Esophagus muscularis mucosa (tissue), 4 donors: Measurements from ENCODE around the gene DENND2D. TPM values are rescaled to one million over a fixed set of nuclear protein-coding genes. Genes with fewer than 3 reads are reported as not detected.

Experiments
- DNase-seq: peaks from one replicate; pipeline ENCODE4 v3.0.0-alpha.2; 2017; ENCODE audit errors: extremely low spot score
- H3K27ac ChIP-seq, 4 donors: fragments of 200-600 bp; sonication (generic); replicated peaks in 1 of 4; 1 replicate in 3 of 4; 2 replicates in 1 of 4; pipeline ENCODE4 v1.5.1; 2016 to 2019; ENCODE audit warnings: mild to moderate bottlenecking in 1 of 4
- H3K27me3 ChIP-seq, 4 donors: fragments of 200-600 bp; sonication (generic); one replicate each; pipeline versions ENCODE4 v1.5.1 to v1.6.0; 2016 to 2019
- H3K36me3 ChIP-seq, 4 donors: fragments of 200-600 bp; sonication (generic); one replicate each; pipeline ENCODE4 v1.5.1; 2016 to 2019
- H3K4me1 ChIP-seq, 4 donors: fragments of 200-600 bp; sonication (generic); one replicate each; pipeline ENCODE4 v1.5.1; 2016 to 2019
- H3K4me3 ChIP-seq, 4 donors: fragments of 200-600 bp; sonication (generic); 1 replicate in 2 of 4; 2 replicates in 2 of 4; pipeline ENCODE4 v1.5.1; 2016 to 2019; ENCODE audit warnings: mild to moderate bottlenecking in 4 of 4, moderate library complexity in 1 of 4
- H3K9me3 ChIP-seq, 4 donors: fragments of 200-600 bp; sonication (generic); 1 replicate in 3 of 4; 2 replicates in 1 of 4; pipeline ENCODE4 v1.5.1; 2016 to 2019
- EP300 ChIP-seq: sonication (generic); formaldehyde crosslinking; IDR thresholded peaks from one replicate; pipeline ENCODE4 v1.6.1; 2017; ENCODE audit warnings: antibody characterized with exemption
- POLR2A ChIP-seq: fragments of 450-650 bp; IDR thresholded peaks from one replicate; pipeline ENCODE4 v1.6.1; 2017; ENCODE audit warnings: antibody characterized with exemption, moderate library complexity, mild to moderate bottlenecking, low read depth
- POLR2AphosphoS5 ChIP-seq, 2 donors: sonication (generic); formaldehyde crosslinking; IDR thresholded peaks; one replicate each; pipeline ENCODE4 v1.6.1; 2017; ENCODE audit warnings: antibody characterized with exemption in 2 of 2
- WGBS: methylation state at CpG from one replicate; pipeline ENCODE4 v1.1.5; 2018; 5-methylcytosine and 5-hydroxymethylcytosine counted together
- intact Hi-C: fragments of 100-400 bp; cut with DNase I; formaldehyde crosslinking; loops from one replicate; pipeline ENCODE4 v1.15.1; 2023
- total RNA-seq, 4 donors: library from RNA; depleted of rRNA; stranded (reverse); fragments of >200 nt; gene quantifications; one replicate each; pipeline versions ENCODE4 v1.1.0 to v1.2.1, GENCODE V29; 2016
- TF ChIP-seq, protein P1 (sequence below), 3 experiments: fragments of 200-600 bp in 2 of 3; fragments of 450-650 bp in 1 of 3; sonication (generic) in 2 of 3; IDR thresholded peaks; one replicate each; pipeline ENCODE4 v1.5.1; 2017 to 2019; ENCODE audit warnings: antibody characterized with exemption in 3 of 3, mild to moderate bottlenecking in 2 of 3, moderate library complexity in 1 of 3

DENND2D gene
- total RNA-seq, 4 donors from 2014 or later: 4.0 to 13.8 (median 5.2) TPM

DNA sequence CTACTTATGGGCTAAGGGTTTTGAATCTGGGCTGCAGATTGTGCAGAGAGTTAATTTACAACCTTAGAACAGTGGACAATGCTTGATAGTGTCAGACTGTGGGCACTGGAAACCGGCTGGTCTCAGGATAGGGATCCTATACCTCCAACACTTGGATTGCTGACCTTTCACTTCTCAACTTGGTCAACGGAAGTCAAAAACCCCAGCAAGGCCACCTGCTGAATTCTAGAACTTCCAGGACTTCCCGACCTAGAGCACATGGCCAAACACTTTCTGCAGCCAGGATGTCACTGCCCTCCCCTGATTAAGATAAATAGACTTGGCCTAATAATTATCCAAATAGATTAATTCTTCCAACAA lies 336 bp upstream of the DENND2D start:
- TF ChIP-seq POLR2A: no peak
- TF ChIP-seq, protein P1, sequence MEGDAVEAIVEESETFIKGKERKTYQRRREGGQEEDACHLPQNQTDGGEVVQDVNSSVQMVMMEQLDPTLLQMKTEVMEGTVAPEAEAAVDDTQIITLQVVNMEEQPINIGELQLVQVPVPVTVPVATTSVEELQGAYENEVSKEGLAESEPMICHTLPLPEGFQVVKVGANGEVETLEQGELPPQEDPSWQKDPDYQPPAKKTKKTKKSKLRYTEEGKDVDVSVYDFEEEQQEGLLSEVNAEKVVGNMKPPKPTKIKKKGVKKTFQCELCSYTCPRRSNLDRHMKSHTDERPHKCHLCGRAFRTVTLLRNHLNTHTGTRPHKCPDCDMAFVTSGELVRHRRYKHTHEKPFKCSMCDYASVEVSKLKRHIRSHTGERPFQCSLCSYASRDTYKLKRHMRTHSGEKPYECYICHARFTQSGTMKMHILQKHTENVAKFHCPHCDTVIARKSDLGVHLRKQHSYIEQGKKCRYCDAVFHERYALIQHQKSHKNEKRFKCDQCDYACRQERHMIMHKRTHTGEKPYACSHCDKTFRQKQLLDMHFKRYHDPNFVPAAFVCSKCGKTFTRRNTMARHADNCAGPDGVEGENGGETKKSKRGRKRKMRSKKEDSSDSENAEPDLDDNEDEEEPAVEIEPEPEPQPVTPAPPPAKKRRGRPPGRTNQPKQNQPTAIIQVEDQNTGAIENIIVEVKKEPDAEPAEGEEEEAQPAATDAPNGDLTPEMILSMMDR (IDR thresholded peaks at IDR 0.05): no peak
- no peak for TF ChIP-seq EP300
- no peak for TF ChIP-seq POLR2AphosphoS5 (IDR thresholded peaks at IDR 0.05)
- H3K27ac ChIP-seq: peak overlapping the region in 3 of 4 donors; percentile 32 to 52 (median 52)
- intact Hi-C loops: no loop called here
- 79% methylated on average over 3 of the region's 3 CpGs for WGBS
- DNase-seq: no peak
- peaks cover 0 to 29% (median 12%) of the 10 kb centered on the region in 4 donors for H3K27me3 ChIP-seq
- peaks cover 12 to 32% (median 20%) of the 10 kb centered on the region in 4 donors for H3K4me1 ChIP-seq
- H3K4me3 ChIP-seq: no peak overlapping the region
- no peaks in the 10 kb centered on the region for H3K9me3 ChIP-seq
- H3K36me3 ChIP-seq: no peaks in the 10 kb centered on the region

- H3K9me3 ChIP-seq: no peaks in the 10 kb centered on the region
These were observed 1.1 kb downstream of the DENND2D start for GRCh38 chr1:111199329-111199728.

DNA sequence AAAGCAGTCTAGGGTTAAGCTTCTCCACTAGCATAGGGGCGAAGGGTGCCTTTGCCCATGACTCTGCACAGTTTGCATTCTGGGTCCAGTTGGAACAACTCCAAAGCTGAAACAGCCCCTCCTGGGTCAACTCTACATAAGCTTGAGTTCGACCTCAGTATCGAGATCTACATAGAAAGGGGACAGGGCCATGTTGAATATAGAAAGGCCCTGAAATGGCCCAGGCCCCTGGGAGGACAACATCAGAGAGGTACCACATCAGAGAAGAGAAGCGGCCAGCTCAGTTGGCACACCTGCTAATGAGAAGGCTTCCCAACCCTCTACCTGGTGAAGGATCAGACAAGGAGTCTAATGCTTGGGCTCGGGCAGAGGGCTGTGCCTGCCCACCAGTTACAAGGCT lies 1.6 kb downstream of the DENND2D start:
- Histone ChIP-seq H3K27ac (no peak overlapping the region), H3K27me3 (peaks cover 0 to 13% (median 8%) of the 10 kb centered on the region in 4 donors), H3K4me1 (peaks cover 4 to 24% (median 16%) of the 10 kb centered on the region in 4 donors), H3K36me3 (no peaks in the 10 kb centered on the region), H3K9me3 (no peaks in the 10 kb centered on the region), H3K4me3 (peak overlapping the region; percentile 17 to 41 (median 21))
- no peak for TF ChIP-seq POLR2A
- TF ChIP-seq, protein P1 (IDR thresholded peaks at IDR 0.05): no peak
- no peak for TF ChIP-seq POLR2AphosphoS5 (IDR thresholded peaks at IDR 0.05)
- no peak for TF ChIP-seq EP300
- no peak for DNase-seq
- 97% methylated on average over 5 of the region's 5 CpGs for WGBS
- intact Hi-C loops: no loop called here

More at GRCh38 chr1:111199329-111199728, 1.1 kb downstream of the DENND2D start:
- Histone ChIP-seq H3K4me3 (peak overlapping the region; percentile 17 to 41 (median 21)), H3K4me1 (peaks cover 8 to 29% (median 20%) of the 10 kb centered on the region in 4 donors), H3K36me3 (no peaks in the 10 kb centered on the region), H3K27ac (peak overlapping the region; percentile 33 to 55 (median 34)), H3K27me3 (peaks cover 0 to 18% (median 10%) of the 10 kb centered on the region in 4 donors)
- WGBS: 87% methylated on average over 3 of the region's 3 CpGs
- intact Hi-C loops: no loop called here
- TF ChIP-seq EP300 (no peak), POLR2AphosphoS5 (IDR thresholded peaks at IDR 0.05) (no peak), POLR2A (no peak)
- TF ChIP-seq, protein P1 (IDR thresholded peaks at IDR 0.05): no peak
- peak; percentile 60 for DNase-seq

DNA sequence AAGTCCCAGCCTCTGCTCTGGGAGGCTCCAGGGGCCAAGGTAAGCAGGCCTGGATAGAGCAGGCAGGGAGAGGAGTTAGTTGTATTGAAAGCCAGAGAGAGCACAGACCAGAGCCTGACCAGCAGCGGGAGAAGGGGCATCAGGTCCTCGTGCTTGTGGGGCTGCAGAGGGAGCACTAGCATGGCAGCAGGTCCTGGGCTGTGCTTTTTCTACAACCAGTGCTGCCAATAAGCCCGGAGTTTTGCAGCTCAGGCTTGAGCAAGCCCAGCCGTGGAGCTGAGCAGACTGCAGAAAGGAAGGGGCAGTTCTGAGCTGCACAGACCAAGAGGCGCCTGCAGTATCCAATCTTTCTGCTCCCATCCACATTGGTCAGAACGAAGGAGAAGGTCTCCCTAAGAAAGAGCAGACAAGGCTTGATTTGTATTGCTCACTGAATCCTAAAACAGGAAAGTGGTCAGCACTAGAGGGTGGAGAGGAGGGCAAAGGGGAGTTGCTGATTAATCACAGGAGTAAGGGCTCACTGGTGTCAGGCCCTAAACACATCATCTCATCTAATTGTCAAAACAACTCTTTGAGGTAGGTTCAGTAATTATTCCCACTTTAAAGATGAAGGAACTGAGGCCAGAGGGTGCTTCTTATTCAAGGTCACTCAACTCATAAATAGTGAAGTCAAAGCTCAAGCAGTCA lies 2.7 kb downstream of the DENND2D start:
- intact Hi-C loops: no loop called here
- H3K27ac ChIP-seq: no peak overlapping the region
- WGBS: 60% methylated on average over 6 of the region's 6 CpGs
- H3K4me1 ChIP-seq: peaks cover 0 to 25% (median 18%) of the 10 kb centered on the region in 4 donors
- DNase-seq: peak; percentile 60
- H3K9me3 ChIP-seq: no peaks in the 10 kb centered on the region
- H3K27me3 ChIP-seq: peaks cover 0 to 2% (median 0%) of the 10 kb centered on the region in 4 donors
- TF ChIP-seq, protein P1 (IDR thresholded peaks at IDR 0.05): no peak
- no peak for TF ChIP-seq EP300
- H3K36me3 ChIP-seq: no peaks in the 10 kb centered on the region
- peak overlapping the region in 1 of 4 donors; percentile 21 for H3K4me3 ChIP-seq
